Heart right ventricle (tissue), 16 donors: ENCODE results near the gene PRKCE. TPM values are rescaled to one million over a fixed set of nuclear protein-coding genes. Genes with fewer than 3 reads are reported as not detected.

ENCODE experiments used
- ATAC-seq, 8 donors: fragments of 200-7000 bp; cut with Tn5 transposase; one replicate each; pipeline ENCODE4 v1.9.1; 2020; ENCODE audit warnings: mild to moderate bottlenecking in 8 of 8, moderate library complexity in 8 of 8, moderate number of reproducible peaks in 1 of 8
- DNase-seq, 2 donors: peaks; one replicate each; pipeline ENCODE4 v3.0.0-alpha.2; 2020
- H3K27ac ChIP-seq, 10 donors: fragments of 200-600 bp; sonication (generic) in 2 of 10; one replicate each; pipeline versions ENCODE4 v1.5.0 to v1.8.0; 2020 to 2022; ENCODE audit warnings: mild to moderate bottlenecking in 3 of 10
- H3K27me3 ChIP-seq, 7 donors: fragments of 200-600 bp; one replicate each; pipeline ENCODE4 v1.8.0; 2021 to 2022; ENCODE audit warnings: mild to moderate bottlenecking in 2 of 7
- H3K36me3 ChIP-seq, 9 donors: fragments of 200-600 bp; sonication (generic) in 1 of 9; one replicate each; pipeline versions ENCODE4 v1.5.0 to v1.8.0; 2020 to 2022; ENCODE audit warnings: mild to moderate bottlenecking in 2 of 9
- H3K4me1 ChIP-seq, 9 donors: fragments of 200-600 bp; sonication (generic) in 1 of 9; one replicate each; pipeline versions ENCODE4 v1.5.0 to v1.8.0; 2020 to 2022; ENCODE audit warnings: mild to moderate bottlenecking in 4 of 9
- H3K4me3 ChIP-seq, 10 donors: fragments of 200-600 bp; sonication (generic) in 2 of 10; one replicate each; pipeline versions ENCODE4 v1.5.0 to v1.8.0; 2020 to 2022; ENCODE audit warnings: mild to moderate bottlenecking in 7 of 10, moderate library complexity in 2 of 10
- H3K9me3 ChIP-seq, 11 donors: fragments of 200-600 bp in 10 of 11; sonication (generic) in 2 of 11; one replicate each; pipeline versions ENCODE4 v1.5.0 to v1.8.0; 2013 to 2022; ENCODE audit warnings: mild to moderate bottlenecking in 2 of 11, control low read depth in 1 of 11, moderate library complexity in 1 of 11
- WGBS, 2 donors: extraction: QIAGEN DNeasy Blood & Tissue Kit; methylation state at CpG; one replicate each; pipeline ENCODE4 v1.1.7; 2013; ENCODE audit warnings: inconsistent platforms in 1 of 2; 5-methylcytosine and 5-hydroxymethylcytosine counted together
- intact Hi-C, 10 donors: fragments of 100-400 bp; cut with DNase I; formaldehyde crosslinking; loops; one replicate each; pipeline versions ENCODE4 v1.11.1 to v1.14.2; 2022
- polyA plus RNA-seq, 2 donors: library from polyadenylated mRNA; stranded (reverse); fragments of 200-250 nt; gene quantifications; one replicate each; pipeline ENCODE4 v1.2.3, GENCODE V29; 2013
- total RNA-seq, 10 donors: library from RNA; stranded (reverse); fragmentation: NEBNext Ultra II Directional in 3 of 10; extraction: Animal tissue kit (Norgen Biotek cat#: 25700) in 3 of 10; gene quantifications; one replicate each; pipeline versions ENCODE4 v1.2.1 to v1.2.4, GENCODE V29; 2021 to 2023
- TF ChIP-seq, protein P1 (sequence below), 9 donors: fragments of 200-600 bp; sonication (generic) in 2 of 9; IDR thresholded peaks; one replicate each; pipeline versions ENCODE4 v1.5.0 to v1.8.0; 2021 to 2022; ENCODE audit warnings: antibody characterized with exemption in 9 of 9, mild to moderate bottlenecking in 5 of 9, moderate library complexity in 1 of 9
- donor health status: Arrhythmogenic right ventricular cardiomyopathy.
- donor health status: ischemic (EF 13 %, LVEDD 7.1; RV severe dilation, severe dysfunction).
- donor health status: healthy with polysubstance abuse.
- donor health status: DM: no; HTN: yes; CAD: no.
- donor health status: DM: no; HTN: no; CAD: no.
- donor health status: ischemic (EF 25% LVEDD 6.9; RV normal size, moderate dysfunction).
- donor health status: ischemic (EF 25% LVEDD 5.7; RV mildly dilated, moderate dysfunction).
- donor health status: healthy.
- donor health status: DM: yes; HTN: yes; CAD: no.
- donor health status: Ischemic cardiomyopathy.
- donor health status: ischemic (EF 35%, LVEDD 5.7; RV mildly dilated, moderate dysfunction).
- donor health status: nonischemic (EF 11% LVEDD 7.7; RV severe dilation, severe dysfunction).
- donor health status: DM: yes; HTN: yes; CAD: no.
- donor health status: PGD.
- donor health status: ischemic (EF 29% LVEDD 5.4; RV normal size, mild dysfunction).
- donor health status: nonischemic (EF 23%, LVEDD 6.1; RV moderate dilation, normal function).

The PRKCE gene
- total and polyA plus RNA-seq, 12 donors: 3.7 to 22.7 (median 16.7) TPM

DNA sequence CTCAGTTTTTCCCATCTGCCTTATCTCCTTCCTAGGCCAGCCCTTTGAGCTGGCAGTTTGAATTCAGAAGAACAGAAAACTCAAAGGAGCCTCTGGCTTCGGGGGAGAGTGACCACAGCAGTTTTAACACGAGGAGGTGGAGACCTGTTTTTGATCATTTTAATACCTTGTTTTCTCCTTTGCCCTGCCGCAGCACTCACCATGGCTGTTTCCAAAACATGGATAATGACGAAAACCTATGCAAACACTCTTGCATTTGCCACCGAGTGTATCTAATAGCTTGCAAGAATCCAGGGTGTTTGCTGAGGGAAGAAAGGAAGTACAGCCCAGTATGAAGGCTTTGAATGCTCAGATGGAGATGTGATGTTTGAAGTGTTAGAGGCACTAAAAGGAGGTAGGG lies 167.1 kb downstream of the PRKCE start:
- no peak for ATAC-seq
- H3K4me1 ChIP-seq: peaks cover 16 to 80% (median 55%) of the 10 kb centered on the region in 9 donors
- 63 to 76% methylated on average over 5 of the region's 5 CpGs for WGBS, 2 donors
- no peaks in the 10 kb centered on the region for H3K27me3 ChIP-seq
- no peak for DNase-seq
- intact Hi-C loops: loop anchor here in 1 of 10 donors (10.0 kb wide), 1 partner anchor 116 kb away; no protein-coding TSS in a partner anchor
- no peak overlapping the region for H3K27ac ChIP-seq
- no peaks in the 10 kb centered on the region for H3K36me3 ChIP-seq
- H3K9me3 ChIP-seq: no peaks in the 10 kb centered on the region
- no peak overlapping the region for H3K4me3 ChIP-seq
- TF ChIP-seq, protein P1, sequence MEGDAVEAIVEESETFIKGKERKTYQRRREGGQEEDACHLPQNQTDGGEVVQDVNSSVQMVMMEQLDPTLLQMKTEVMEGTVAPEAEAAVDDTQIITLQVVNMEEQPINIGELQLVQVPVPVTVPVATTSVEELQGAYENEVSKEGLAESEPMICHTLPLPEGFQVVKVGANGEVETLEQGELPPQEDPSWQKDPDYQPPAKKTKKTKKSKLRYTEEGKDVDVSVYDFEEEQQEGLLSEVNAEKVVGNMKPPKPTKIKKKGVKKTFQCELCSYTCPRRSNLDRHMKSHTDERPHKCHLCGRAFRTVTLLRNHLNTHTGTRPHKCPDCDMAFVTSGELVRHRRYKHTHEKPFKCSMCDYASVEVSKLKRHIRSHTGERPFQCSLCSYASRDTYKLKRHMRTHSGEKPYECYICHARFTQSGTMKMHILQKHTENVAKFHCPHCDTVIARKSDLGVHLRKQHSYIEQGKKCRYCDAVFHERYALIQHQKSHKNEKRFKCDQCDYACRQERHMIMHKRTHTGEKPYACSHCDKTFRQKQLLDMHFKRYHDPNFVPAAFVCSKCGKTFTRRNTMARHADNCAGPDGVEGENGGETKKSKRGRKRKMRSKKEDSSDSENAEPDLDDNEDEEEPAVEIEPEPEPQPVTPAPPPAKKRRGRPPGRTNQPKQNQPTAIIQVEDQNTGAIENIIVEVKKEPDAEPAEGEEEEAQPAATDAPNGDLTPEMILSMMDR (IDR thresholded peaks at IDR 0.05): no peak

DNA sequence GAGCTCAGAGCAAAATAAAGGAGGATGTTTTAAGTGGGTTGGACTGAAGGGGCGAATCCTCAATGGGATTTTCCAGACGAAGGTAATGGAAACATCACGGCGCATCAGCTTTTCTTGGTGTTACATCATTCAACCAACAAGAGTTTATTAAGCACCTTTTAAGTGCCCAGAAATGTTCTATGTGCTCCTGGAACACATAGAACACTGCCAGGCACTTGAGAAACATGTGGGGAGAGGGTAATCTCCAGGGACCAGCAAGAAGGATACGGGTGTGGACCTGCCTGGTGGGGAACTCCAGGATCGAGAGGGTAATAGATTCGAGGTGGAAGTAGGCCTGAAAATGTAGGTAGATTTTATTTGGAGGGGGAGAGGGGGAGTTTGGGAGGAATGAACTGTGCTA lies 168.6 kb downstream of the PRKCE start:
- no peaks in the 10 kb centered on the region for H3K36me3 ChIP-seq
- no peaks in the 10 kb centered on the region for H3K27me3 ChIP-seq
- H3K4me3 ChIP-seq: no peak overlapping the region
- peaks cover 9 to 79% (median 45%) of the 10 kb centered on the region in 9 donors for H3K4me1 ChIP-seq
- H3K9me3 ChIP-seq: no peaks in the 10 kb centered on the region
- 86 to 88% methylated on average over 7 of the region's 7 CpGs for WGBS, 2 donors
- TF ChIP-seq, protein P1 (IDR thresholded peaks at IDR 0.05): no peak
- no peak for DNase-seq
- no peak for ATAC-seq
- H3K27ac ChIP-seq: no peak overlapping the region
- intact Hi-C loops: loop anchor here in 4 of 10 donors (5.0 to 10.0 kb wide), 3 partner anchors 65 to 107 kb away; no protein-coding TSS in a partner anchor

GRCh38 chr2:45821558-45822271 lies 170.2 kb downstream of the PRKCE start:
- Histone ChIP-seq H3K9me3 (no peaks in the 10 kb centered on the region), H3K4me1 (peaks cover 12 to 67% (median 38%) of the 10 kb centered on the region in 9 donors), H3K27ac (peak overlapping the region in 8 of 10 donors; percentile 5 to 61 (median 45)), H3K4me3 (no peak overlapping the region), H3K36me3 (no peaks in the 10 kb centered on the region), H3K27me3 (no peaks in the 10 kb centered on the region)
- 52 to 57% methylated on average over 9 of the region's 9 CpGs for WGBS, 2 donors
- DNase-seq (peak; percentile 26 to 27), ATAC-seq (peak in 5 of 8 donors; percentile 13 to 67 (median 41))
- TF ChIP-seq, protein P1 (IDR thresholded peaks at IDR 0.05): no peak
- intact Hi-C loops: loop anchor here in 4 of 10 donors (5.0 to 10.0 kb wide), 3 partner anchors 63 to 106 kb away; no protein-coding TSS in a partner anchor

DNA sequence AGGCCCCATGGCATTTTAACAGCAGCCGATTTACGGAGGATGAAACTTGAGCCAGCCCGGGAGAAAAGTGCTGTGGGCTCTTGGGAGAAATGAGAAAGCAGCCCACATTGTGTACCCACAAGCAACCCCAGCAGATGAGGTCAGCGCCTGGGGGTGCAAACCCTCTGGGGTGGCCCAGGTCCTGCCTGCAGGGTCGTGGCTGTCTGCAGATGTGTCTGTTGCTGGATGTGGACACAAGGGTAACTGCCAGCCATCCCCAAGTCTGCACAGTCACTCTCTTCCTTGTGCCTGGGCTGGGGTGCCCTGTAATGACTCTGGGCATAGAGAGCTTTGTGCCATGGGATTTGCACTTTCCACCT lies 170.8 kb downstream of the PRKCE start:
- Histone ChIP-seq H3K27me3 (no peaks in the 10 kb centered on the region), H3K27ac (peak overlapping the region in 7 of 10 donors; percentile 5 to 61 (median 47)), H3K4me3 (no peak overlapping the region), H3K4me1 (peaks cover 12 to 73% (median 44%) of the 10 kb centered on the region in 9 donors), H3K36me3 (no peaks in the 10 kb centered on the region), H3K9me3 (no peaks in the 10 kb centered on the region)
- 56 to 59% methylated on average over 5 of the region's 5 CpGs for WGBS, 2 donors
- intact Hi-C loops: loop anchor here in 4 of 10 donors (5.0 to 10.0 kb wide), 3 partner anchors 63 to 105 kb away; no protein-coding TSS in a partner anchor
- ATAC-seq (no peak), DNase-seq (no peak)
- TF ChIP-seq, protein P1 (IDR thresholded peaks at IDR 0.05): no peak
